Heart left ventricle (tissue), 13 donors: ENCODE results near the gene LCT.

Experiments
- CTCF ChIP-seq, 12 donors: fragments of 200-600 bp; sonication (generic) in 4 of 12; IDR thresholded peaks; one replicate each; pipeline versions ENCODE4 v1.5.0 to v1.8.0; 2018 to 2022; ENCODE audit warnings: antibody characterized with exemption in 12 of 12, mild to moderate bottlenecking in 5 of 12
- POLR2A ChIP-seq, 2 donors: fragments of 450-650 bp; IDR thresholded peaks; one replicate each; pipeline ENCODE4 v1.6.1; 2017; ENCODE audit warnings: antibody characterized with exemption in 2 of 2, mild to moderate bottlenecking in 2 of 2, moderate library complexity in 2 of 2
- donor health status: ischemic (EF 13 %, LVEDD 7.1; RV severe dilation, severe dysfunction).
- donor health status: DM: no; HTN: yes; CAD: no.
- donor health status: DM: no; HTN: no; CAD: no.
- donor health status: ischemic (EF 25% LVEDD 6.9; RV normal size, moderate dysfunction).
- donor health status: ischemic (EF 25% LVEDD 5.7; RV mildly dilated, moderate dysfunction).
- donor health status: ischemic (EF 35%, LVEDD 5.7; RV mildly dilated, moderate dysfunction).
- donor health status: nonischemic (EF 11% LVEDD 7.7; RV severe dilation, severe dysfunction).
- donor health status: DM: yes; HTN: yes; CAD: no.
- donor health status: PGD.
- donor health status: ischemic (EF 29% LVEDD 5.4; RV normal size, mild dysfunction).
- donor health status: nonischemic (EF 23%, LVEDD 6.1; RV moderate dilation, normal function).

GRCh38 chr2:135844301-135844895 lies 7.4 kb upstream of the LCT start:
- TF ChIP-seq CTCF (IDR thresholded peaks at IDR 0.05) (no peak), POLR2A (IDR thresholded peaks at IDR 0.05) (no peak)
